ENCODE results near the gene IFIT1B. TPM values are rescaled to one million over a fixed set of nuclear protein-coding genes. Genes with fewer than 3 reads are reported as not detected.
"Not testable (repeated sequence)": the region's sequence is repeated elsewhere in the genome, so short reads cannot be mapped to it uniquely, and the experiment has no call there.

The IFIT1B gene, protein sequence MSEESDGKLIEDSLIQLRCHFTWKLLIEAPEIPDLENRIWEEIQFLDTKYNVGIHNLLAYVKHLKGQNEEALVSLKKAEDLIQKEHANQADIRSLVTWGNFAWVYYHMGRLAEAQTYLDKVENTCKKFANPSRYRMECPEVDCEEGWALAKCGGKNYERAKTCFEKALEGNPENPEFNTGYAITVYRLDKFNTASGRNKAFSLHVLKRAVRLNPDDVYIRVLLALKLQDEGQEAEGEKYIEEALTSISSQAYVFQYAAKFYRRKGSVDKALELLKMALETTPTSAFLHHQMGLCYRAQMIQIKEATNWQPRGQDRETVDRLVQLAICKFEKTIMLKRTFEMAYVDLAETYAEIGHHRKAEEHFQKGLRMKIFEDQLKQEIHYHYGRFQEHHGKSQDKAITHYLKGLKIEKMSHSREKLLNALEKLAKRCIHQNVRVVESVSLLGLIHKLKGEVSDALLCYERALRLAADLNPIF
- polyA plus RNA-seq: not detected in 3 replicates
- not detected for polyA plus RNA-seq (2011; ENCODE audit: low read depth)
- polyA plus RNA-seq (2011; cell fraction: cytosol; rRNA removed): not detected in 2 replicates
- not detected in 2 replicates for polyA plus RNA-seq (2011; cell fraction: nucleus; rRNA removed)
- not detected in 2 replicates for polyA plus RNA-seq (2012; ENCODE audit: low replicate concordance)
- not detected in 3 replicates for polyA minus RNA-seq
- polyA minus RNA-seq (2011; cell fraction: cytosol; rRNA and poly(A)+ RNA removed): not detected
- not detected in 2 replicates for polyA minus RNA-seq (2011; cell fraction: nucleus; rRNA and poly(A)+ RNA removed)

DNA sequence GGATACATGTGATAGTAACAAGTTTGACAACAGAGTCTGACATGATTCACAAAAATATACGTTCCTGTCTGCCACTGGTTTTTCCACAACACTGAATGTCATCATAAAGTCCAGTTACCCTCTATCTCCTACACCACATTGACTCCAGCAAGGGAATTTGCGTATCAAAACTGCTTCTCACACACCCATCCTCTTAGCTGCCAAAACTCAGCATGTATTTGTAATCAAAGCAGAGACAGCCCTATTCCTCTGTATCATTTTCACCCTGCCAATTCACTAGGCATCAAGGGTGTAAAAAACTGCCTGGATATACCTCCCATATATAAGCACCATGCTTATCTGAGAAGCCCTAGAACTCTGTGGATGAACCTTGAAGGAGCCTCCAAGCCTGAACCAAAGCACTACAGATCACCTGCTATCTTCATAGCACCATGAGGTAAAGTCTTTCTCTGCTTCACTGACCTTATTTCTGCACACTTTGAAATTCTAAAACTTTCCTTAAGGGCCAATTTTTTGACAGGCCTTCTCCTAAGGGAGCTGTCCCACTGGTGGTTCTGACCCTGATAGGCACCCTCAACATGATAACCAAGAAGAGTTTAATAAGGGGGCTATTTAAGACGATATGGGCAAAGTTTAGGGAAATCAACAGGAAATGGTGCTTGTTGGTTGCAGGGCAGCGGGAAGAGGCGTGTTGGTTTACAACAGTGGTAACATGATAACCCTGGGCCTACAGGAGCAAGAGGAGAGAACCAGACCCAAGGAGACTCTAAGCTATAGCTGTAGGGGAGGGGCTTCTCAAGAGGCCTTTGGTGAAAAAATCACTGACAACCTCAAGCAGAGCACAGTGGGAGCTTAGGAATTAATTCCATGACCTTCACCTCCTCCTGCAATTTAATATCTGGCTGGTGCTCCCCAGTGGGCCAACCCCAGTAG lies at the start of gene IFIT1B:
Gene IFIT1B, plus strand, starts transcription at position 352 of the 933 bp plus-strand sequence. Its CDS starts 80 bp downstream, at position 432.
- H3K36me3 ChIP-seq (ENCODE audit: control insufficient read depth in 2 of 2, extremely low read depth in 1 of 2, insufficient read depth in 2 of 2, low read length in 2 of 2): no peaks in the 10 kb centered on the region
- TF ChIP-seq EZH2 (IDR thresholded peaks at IDR 0.05; ENCODE audit: low read length): no peak
- TF ChIP-seq, protein P1, sequence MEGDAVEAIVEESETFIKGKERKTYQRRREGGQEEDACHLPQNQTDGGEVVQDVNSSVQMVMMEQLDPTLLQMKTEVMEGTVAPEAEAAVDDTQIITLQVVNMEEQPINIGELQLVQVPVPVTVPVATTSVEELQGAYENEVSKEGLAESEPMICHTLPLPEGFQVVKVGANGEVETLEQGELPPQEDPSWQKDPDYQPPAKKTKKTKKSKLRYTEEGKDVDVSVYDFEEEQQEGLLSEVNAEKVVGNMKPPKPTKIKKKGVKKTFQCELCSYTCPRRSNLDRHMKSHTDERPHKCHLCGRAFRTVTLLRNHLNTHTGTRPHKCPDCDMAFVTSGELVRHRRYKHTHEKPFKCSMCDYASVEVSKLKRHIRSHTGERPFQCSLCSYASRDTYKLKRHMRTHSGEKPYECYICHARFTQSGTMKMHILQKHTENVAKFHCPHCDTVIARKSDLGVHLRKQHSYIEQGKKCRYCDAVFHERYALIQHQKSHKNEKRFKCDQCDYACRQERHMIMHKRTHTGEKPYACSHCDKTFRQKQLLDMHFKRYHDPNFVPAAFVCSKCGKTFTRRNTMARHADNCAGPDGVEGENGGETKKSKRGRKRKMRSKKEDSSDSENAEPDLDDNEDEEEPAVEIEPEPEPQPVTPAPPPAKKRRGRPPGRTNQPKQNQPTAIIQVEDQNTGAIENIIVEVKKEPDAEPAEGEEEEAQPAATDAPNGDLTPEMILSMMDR (optimal IDR thresholded peaks at IDR 0.05 in 1 of 3, IDR thresholded peaks at IDR 0.05 in 1 of 3, conservative IDR thresholded peaks at IDR 0.05 in 1 of 3; ENCODE audit: extremely low read depth in 1 of 3, insufficient read depth in 2 of 3, low read length in 3 of 3): no peak
- dilution Hi-C loops (cut with MboI; ENCODE audit: extremely low pct_ligation_motif_present, low sequenced_read_pairs): no loop called here
- DNase-seq (ENCODE audit: low read depth, low spot score) (no peak), FAIRE-seq (no peak)
- H3K27me3 ChIP-seq (ENCODE audit: control insufficient read depth, extremely low read depth, insufficient read depth, low read length): no peaks in the 10 kb centered on the region
- peaks cover 8% of the 10 kb centered on the region for H3K4me1 ChIP-seq (ENCODE audit: control insufficient read depth, extremely low read depth, insufficient read depth, low read length)
- no peaks in the 10 kb centered on the region for H3K79me2 ChIP-seq (ENCODE audit: control insufficient read depth, insufficient read depth, low read length)
- H2AFZ ChIP-seq (ENCODE audit: control insufficient read depth, low read length): no peak within 1 kb of the TSS
- H3K4me3 ChIP-seq (ENCODE audit: control insufficient read depth in 2 of 3, extremely low read depth in 1 of 3, insufficient read depth in 2 of 3, low read depth in 1 of 3, low read length in 3 of 3): no peak within 1 kb of the TSS
- no peak within 1 kb of the TSS for H3K4me2 ChIP-seq (ENCODE audit: control insufficient read depth, extremely low read depth, insufficient read depth, low read depth, low read length)
- H3K9me3 ChIP-seq (ENCODE audit: control insufficient read depth, low read depth, low read length): no peaks in the 10 kb centered on the region
- no peaks in the 10 kb centered on the region for H3K9me1 ChIP-seq (ENCODE audit: control insufficient read depth, extremely low read depth, insufficient read depth, low read length)
- no peak within 1 kb of the TSS for H3K9ac ChIP-seq (ENCODE audit: control insufficient read depth, extremely low read depth, insufficient read depth, low read length)
- H4K20me1 ChIP-seq (ENCODE audit: control insufficient read depth, extremely low read depth, insufficient read depth, low read length): no peaks in the 10 kb centered on the region
- H3K27ac ChIP-seq (ENCODE audit: control insufficient read depth, insufficient read depth, low read length): no peak within 1 kb of the TSS

DNA sequence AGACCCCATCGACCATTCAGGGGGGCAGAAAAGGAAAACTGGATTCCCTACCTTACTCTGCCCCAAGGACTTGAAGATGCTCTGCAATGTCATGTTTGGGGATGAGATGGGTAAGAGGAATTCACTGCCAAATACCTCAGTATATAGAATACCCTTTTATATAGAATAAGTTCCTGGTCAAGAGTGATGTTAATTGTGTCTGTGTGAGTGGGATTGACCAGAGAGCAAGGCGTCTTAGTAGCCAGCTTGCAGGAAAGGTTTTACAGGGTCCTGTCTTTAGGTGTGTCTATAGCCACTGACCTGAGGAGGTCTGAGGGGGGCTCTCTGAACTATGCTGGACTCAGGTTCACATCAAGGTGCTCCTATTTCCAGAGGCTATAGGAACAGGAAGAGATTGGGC lies 48.7 kb upstream of the IFIT1B start:
- FAIRE-seq: no peak
- no peak overlapping the region for H3K27ac ChIP-seq (ENCODE audit: control insufficient read depth, insufficient read depth, low read length)

DNA sequence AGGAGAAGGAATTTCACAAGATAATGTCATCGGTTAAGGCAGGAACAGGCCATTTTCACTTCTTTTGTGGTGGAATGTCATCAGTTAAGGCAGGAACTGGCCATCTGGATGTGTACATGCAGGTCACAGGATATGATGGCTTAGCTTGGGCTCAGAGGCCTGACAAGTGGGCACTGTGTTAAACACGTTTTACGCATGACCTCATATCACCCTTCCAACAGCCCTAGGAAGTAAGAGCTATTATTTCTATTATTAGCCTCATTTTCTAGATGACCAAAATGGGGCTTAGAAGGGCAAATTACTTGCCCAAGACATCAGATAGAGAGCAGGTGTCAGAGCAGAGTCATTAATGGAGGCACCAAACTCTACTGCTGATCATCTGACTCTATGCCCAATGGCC lies 47.8 kb upstream of the IFIT1B start:
- DNase-seq (ENCODE audit: low read depth, low spot score); H4K20me1 ChIP-seq (ENCODE audit: control insufficient read depth, extremely low read depth, insufficient read depth, low read length); H2AFZ ChIP-seq (ENCODE audit: control insufficient read depth, low read length); H3K36me3 ChIP-seq (ENCODE audit: control insufficient read depth in 2 of 2, extremely low read depth in 1 of 2, insufficient read depth in 2 of 2, low read length in 2 of 2); H3K9me3 ChIP-seq (ENCODE audit: control insufficient read depth, low read depth, low read length); H3K27me3 ChIP-seq (ENCODE audit: control insufficient read depth, extremely low read depth, insufficient read depth, low read length); H3K4me2 ChIP-seq (ENCODE audit: control insufficient read depth, extremely low read depth, insufficient read depth, low read depth, low read length); H3K4me3 ChIP-seq (ENCODE audit: control insufficient read depth in 2 of 3, extremely low read depth in 1 of 3, insufficient read depth in 2 of 3, low read depth in 1 of 3, low read length in 3 of 3); FAIRE-seq; dilution Hi-C loops (cut with MboI; ENCODE audit: extremely low pct_ligation_motif_present, low sequenced_read_pairs); H3K27ac ChIP-seq (ENCODE audit: control insufficient read depth, insufficient read depth, low read length); H3K79me2 ChIP-seq (ENCODE audit: control insufficient read depth, insufficient read depth, low read length); H3K9ac ChIP-seq (ENCODE audit: control insufficient read depth, extremely low read depth, insufficient read depth, low read length); H3K9me1 ChIP-seq (ENCODE audit: control insufficient read depth, extremely low read depth, insufficient read depth, low read length): not testable (repeated sequence)
- peaks cover 27% of the 10 kb centered on the region for H3K4me1 ChIP-seq (ENCODE audit: control insufficient read depth, extremely low read depth, insufficient read depth, low read length)

More for the DNA sequence above, 48.7 kb upstream of the IFIT1B start:
- Histone ChIP-seq H3K4me1 (ENCODE audit: control insufficient read depth, extremely low read depth, insufficient read depth, low read length) (peaks cover 27% of the 10 kb centered on the region), H3K9ac (ENCODE audit: control insufficient read depth, extremely low read depth, insufficient read depth, low read length) (no peak overlapping the region), H2AFZ (ENCODE audit: control insufficient read depth, low read length) (no peak overlapping the region), H3K36me3 (ENCODE audit: control insufficient read depth in 2 of 2, extremely low read depth in 1 of 2, insufficient read depth in 2 of 2, low read length in 2 of 2) (no peaks in the 10 kb centered on the region), H3K4me2 (ENCODE audit: control insufficient read depth, extremely low read depth, insufficient read depth, low read depth, low read length) (peak overlapping the region; percentile 22), H3K79me2 (ENCODE audit: control insufficient read depth, insufficient read depth, low read length) (peaks cover 4% of the 10 kb centered on the region), H4K20me1 (ENCODE audit: control insufficient read depth, extremely low read depth, insufficient read depth, low read length) (no peaks in the 10 kb centered on the region), H3K4me3 (ENCODE audit: control insufficient read depth in 2 of 3, extremely low read depth in 1 of 3, insufficient read depth in 2 of 3, low read depth in 1 of 3, low read length in 3 of 3) (no peak overlapping the region), H3K9me1 (ENCODE audit: control insufficient read depth, extremely low read depth, insufficient read depth, low read length) (no peaks in the 10 kb centered on the region), H3K9me3 (ENCODE audit: control insufficient read depth, low read depth, low read length) (no peaks in the 10 kb centered on the region), H3K27me3 (ENCODE audit: control insufficient read depth, extremely low read depth, insufficient read depth, low read length) (no peaks in the 10 kb centered on the region)
- dilution Hi-C loops (cut with MboI; ENCODE audit: extremely low pct_ligation_motif_present, low sequenced_read_pairs): no loop called here
- no peak for DNase-seq (ENCODE audit: low read depth, low spot score)
- TF ChIP-seq, protein P1 (optimal IDR thresholded peaks at IDR 0.05 in 1 of 3, IDR thresholded peaks at IDR 0.05 in 1 of 3, conservative IDR thresholded peaks at IDR 0.05 in 1 of 3; ENCODE audit: extremely low read depth in 1 of 3, insufficient read depth in 2 of 3, low read length in 3 of 3): no peak
- no peak for TF ChIP-seq EZH2 (IDR thresholded peaks at IDR 0.05; ENCODE audit: low read length)
